HG03521 (cell line): ENCODE measurements around the gene AASS.

Experiments
- ATAC-seq: cut with Tn5 transposase; IDR thresholded peaks from one replicate; pipeline ENCODE4 v1.9.1; 2021; ENCODE audit warnings: mild to moderate bottlenecking, moderate library complexity; ENCODE audit not compliant: unreplicated experiment

The AASS gene

GRCh38 chr7:122054393-122054792 lies 89.7 kb downstream of the AASS start:
- no peak for ATAC-seq

GRCh38 chr7:122046402-122046801 lies 97.6 kb downstream of the AASS start:
- ATAC-seq, result no peak

GRCh38 chr7:122040147-122040546 lies 103.9 kb downstream of the AASS start:
- ATAC-seq, result no peak

- no peak for ATAC-seq
Measured at GRCh38 chr7:122038904-122039303, 105.1 kb downstream of the AASS start.

GRCh38 chr7:122038134-122038533 lies 105.9 kb downstream of the AASS start:
- ATAC-seq, result no peak

GRCh38 chr7:122035876-122036275 lies 108.2 kb downstream of the AASS start:
- no peak for ATAC-seq

- ATAC-seq, result no peak
Measured at GRCh38 chr7:122033641-122034040, 110.4 kb downstream of the AASS start.

- ATAC-seq, result no peak
Measured at GRCh38 chr7:122027058-122027457, 117.0 kb downstream of the AASS start.
